ENCODE results near the gene RARRES2. TPM values are rescaled to one million over a fixed set of nuclear protein-coding genes. Genes with fewer than 3 reads are reported as not detected.

The RARRES2 gene
- total RNA-seq, 1 donor from 2014 or later, result 24.9 TPM

- no peak for TF ChIP-seq CTCF (IDR thresholded peaks at IDR 0.05; ENCODE audit: unreplicated experiment)
- Mint-ChIP-seq H3K4me1 (peaks cover 73% of the 10 kb centered on the region), H3K27ac (peak within 1 kb of the TSS; percentile 92), H3K36me3 (peaks cover 4% of the 10 kb centered on the region), H3K27me3 (ENCODE audit: low read depth) (no peaks in the 10 kb centered on the region), H3K4me3 (peak within 1 kb of the TSS; percentile 83), H3K9me3 (no peaks in the 10 kb centered on the region)
- peak; percentile 91 to 93 for DNase-seq (ENCODE audit: low spot score in 2 of 2, unreplicated experiment in 2 of 2)
Measured at GRCh38 chr7:150378853-150379440, 37.5 kb upstream of the RARRES2 start, which contains the start of gene ZNF775. Gene ZNF775 (plus strand): TSS chr7:150379330. CDS start chr7:150388471, 9,141 bp downstream.

GRCh38 chr7:150378115-150378852 lies 36.9 kb upstream of the RARRES2 start:
- peaks cover 4% of the 10 kb centered on the region for H3K36me3 Mint-ChIP-seq
- no peaks in the 10 kb centered on the region for H3K27me3 Mint-ChIP-seq (ENCODE audit: low read depth)
- H3K4me3 Mint-ChIP-seq, result peak overlapping the region; percentile 71
- H3K27ac Mint-ChIP-seq, result peak overlapping the region; percentile 92
- H3K4me1 Mint-ChIP-seq, result peaks cover 73% of the 10 kb centered on the region
- TF ChIP-seq CTCF (IDR thresholded peaks at IDR 0.05; ENCODE audit: unreplicated experiment), result no peak
- DNase-seq (ENCODE audit: low spot score in 2 of 2, unreplicated experiment in 2 of 2), result peak in 1 of 2 experiments; percentile 61
- no peaks in the 10 kb centered on the region for H3K9me3 Mint-ChIP-seq

- Mint-ChIP-seq H3K4me1 (peaks cover 73% of the 10 kb centered on the region), H3K36me3 (peaks cover 4% of the 10 kb centered on the region), H3K27me3 (ENCODE audit: low read depth) (no peaks in the 10 kb centered on the region), H3K27ac (peak overlapping the region; percentile 92), H3K9me3 (no peaks in the 10 kb centered on the region), H3K4me3 (peak overlapping the region; percentile 31)
- DNase-seq (ENCODE audit: low spot score in 2 of 2, unreplicated experiment in 2 of 2), result no peak
- no peak for TF ChIP-seq CTCF (IDR thresholded peaks at IDR 0.05; ENCODE audit: unreplicated experiment)
Measured at GRCh38 chr7:150377635-150378034, 36.2 kb upstream of the RARRES2 start.

GRCh38 chr7:150377196-150377595 lies 35.8 kb upstream of the RARRES2 start:
- Mint-ChIP-seq H3K9me3 (no peaks in the 10 kb centered on the region), H3K27ac (peak overlapping the region; percentile 92), H3K4me1 (peaks cover 70% of the 10 kb centered on the region), H3K36me3 (peaks cover 4% of the 10 kb centered on the region), H3K4me3 (no peak overlapping the region), H3K27me3 (ENCODE audit: low read depth) (no peaks in the 10 kb centered on the region)
- DNase-seq (ENCODE audit: low spot score in 2 of 2, unreplicated experiment in 2 of 2), result no peak
- no peak for TF ChIP-seq CTCF (IDR thresholded peaks at IDR 0.05; ENCODE audit: unreplicated experiment)

DNA sequence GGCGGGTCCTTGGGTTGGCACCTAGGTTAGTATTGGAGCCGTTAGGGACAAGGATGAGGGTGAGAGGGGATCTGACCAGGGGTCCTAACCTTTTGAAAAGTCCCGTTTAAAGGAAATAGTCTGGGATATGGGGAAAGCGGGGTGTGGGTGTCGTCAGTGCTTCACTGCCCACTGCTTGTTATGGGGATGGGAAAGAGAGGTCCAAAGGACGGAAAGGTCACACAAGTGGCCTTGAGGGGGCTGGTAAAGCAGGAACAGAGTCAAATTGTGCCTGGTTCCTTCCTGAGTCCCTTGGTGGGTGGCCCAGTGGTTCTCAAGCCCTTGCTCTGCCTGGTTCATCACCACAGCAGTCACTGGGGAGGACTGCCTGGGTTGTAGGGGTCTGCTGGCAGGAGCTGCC lies 35.1 kb upstream of the RARRES2 start:
- DNase-seq (ENCODE audit: low spot score in 2 of 2, unreplicated experiment in 2 of 2), result no peak
- peak overlapping the region; percentile 80 for H3K27ac Mint-ChIP-seq
- H3K4me1 Mint-ChIP-seq, result peaks cover 65% of the 10 kb centered on the region
- no peaks in the 10 kb centered on the region for H3K9me3 Mint-ChIP-seq
- H3K4me3 Mint-ChIP-seq, result no peak overlapping the region
- TF ChIP-seq CTCF (IDR thresholded peaks at IDR 0.05; ENCODE audit: unreplicated experiment), result no peak
- H3K36me3 Mint-ChIP-seq, result peaks cover 4% of the 10 kb centered on the region
- no peaks in the 10 kb centered on the region for H3K27me3 Mint-ChIP-seq (ENCODE audit: low read depth)

All from mesothelial cell of epicardium (in vitro differentiated cells).